Activated CD8-positive, alpha-beta T cell treated with anti-CD3 and anti-CD28 coated beads for 36 hours (primary cell): ENCODE results near the gene CCT5. TPM values are rescaled to one million over a fixed set of nuclear protein-coding genes. Genes with fewer than 3 reads are reported as not detected.

Experiments
- ATAC-seq: fragments of 200-7000 bp; cut with Tn5 transposase; one replicate; pipeline ENCODE4 v1.10.0; 2021; ENCODE audit warnings: mild to moderate bottlenecking, moderate library complexity
- CTCF ChIA-PET: fragments of 350-600 bp; sonication (Branson Sonifier 250); formaldehyde crosslinking; loops from one replicate; lab custom pipeline; 2021; ENCODE audit warnings: antibody characterized with exemption; lab: Charles Lee
- POLR2A ChIA-PET: fragments of 350-600 bp; sonication (Branson Sonifier 250); formaldehyde crosslinking; loops from one replicate; lab custom pipeline; 2021; ENCODE audit warnings: antibody characterized with exemption; lab: Charles Lee
- DNase-seq: peaks from one replicate; pipeline ENCODE4 v3.0.0-alpha.2; 2020
- H3K27ac Mint-ChIP-seq: one replicate; pipeline ENCODE4 v1.8.0; 2021; ENCODE audit warnings: mild to moderate bottlenecking, mixed read lengths
- H3K27me3 Mint-ChIP-seq: one replicate; pipeline ENCODE4 v1.8.0; 2021; ENCODE audit warnings: mixed read lengths
- H3K36me3 Mint-ChIP-seq: one replicate; pipeline ENCODE4 v1.8.0; 2021; ENCODE audit warnings: low read depth, mixed read lengths
- H3K4me1 Mint-ChIP-seq: one replicate; pipeline ENCODE4 v1.8.0; 2021; ENCODE audit warnings: low read depth, mixed read lengths
- H3K4me3 Mint-ChIP-seq: one replicate; pipeline ENCODE4 v1.8.0; 2021; ENCODE audit warnings: mild to moderate bottlenecking, moderate library complexity, mixed read lengths
- H3K9me3 Mint-ChIP-seq: one replicate; pipeline ENCODE4 v1.8.0; 2021; ENCODE audit warnings: mixed read lengths
- intact Hi-C: fragments of 100-400 bp; cut with micrococcal nuclease; formaldehyde crosslinking; loops from one replicate; pipeline ENCODE4 v1.10.0; 2022
- total RNA-seq, 2 experiments: library from RNA; stranded (reverse); gene quantifications; one replicate each; pipeline ENCODE4 v1.2.3, GENCODE V29; 2021
- TF ChIP-seq, protein P1 (sequence below): fragments of 200-600 bp; IDR thresholded peaks from one replicate; pipeline ENCODE4 v1.8.0; 2022; ENCODE audit warnings: antibody characterized with exemption, mild to moderate bottlenecking

CCT5 gene
- total RNA-seq: 100 to 1,000 TPM; 461 to 481 TPM

DNA sequence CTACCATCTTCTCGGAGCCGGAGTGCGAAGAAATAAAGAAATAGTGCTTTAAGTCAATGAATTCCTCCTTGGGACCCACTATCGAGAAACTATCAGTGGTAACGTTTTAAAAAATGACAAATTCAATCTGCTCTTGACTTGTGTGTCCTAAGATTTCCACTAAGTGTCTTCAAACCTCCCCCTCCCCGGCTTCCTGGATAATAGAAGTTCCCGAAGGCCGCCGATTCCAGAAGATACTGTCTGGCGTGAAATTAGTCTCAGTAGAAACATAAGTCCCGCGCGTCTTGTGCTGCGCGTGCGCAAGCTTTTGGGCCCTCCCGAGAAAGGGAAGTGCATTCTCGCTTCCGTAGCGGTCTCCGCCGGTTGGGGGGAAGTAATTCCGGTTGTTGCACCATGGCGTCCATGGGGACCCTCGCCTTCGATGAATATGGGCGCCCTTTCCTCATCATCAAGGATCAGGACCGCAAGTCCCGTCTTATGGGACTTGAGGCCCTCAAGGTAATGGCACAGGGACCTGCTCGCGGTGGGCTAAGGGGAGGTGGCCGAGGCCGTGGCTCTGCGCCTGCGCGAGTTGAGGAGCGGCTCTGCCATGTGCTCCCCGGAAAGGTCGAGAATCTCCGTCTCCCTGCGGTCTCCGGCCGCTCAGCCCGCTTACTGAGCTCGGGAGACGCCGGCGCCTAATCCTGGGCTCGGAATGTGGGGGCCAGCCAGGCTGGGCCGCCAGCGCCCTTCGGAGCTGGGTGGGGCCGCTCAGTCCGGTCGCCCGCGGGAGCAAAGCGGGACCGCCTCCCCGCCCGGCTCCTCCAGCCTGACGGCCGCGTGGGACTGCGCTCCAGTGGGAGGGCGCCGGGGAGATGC lies at the start of gene CCT5:
TSS of gene CCT5 (plus strand) at position 333 of the 858 bp plus-strand sequence. CDS start at position 394, 61 bp downstream.
- H3K27ac Mint-ChIP-seq: peak within 1 kb of the TSS; percentile 99
- TF ChIP-seq, protein P1, sequence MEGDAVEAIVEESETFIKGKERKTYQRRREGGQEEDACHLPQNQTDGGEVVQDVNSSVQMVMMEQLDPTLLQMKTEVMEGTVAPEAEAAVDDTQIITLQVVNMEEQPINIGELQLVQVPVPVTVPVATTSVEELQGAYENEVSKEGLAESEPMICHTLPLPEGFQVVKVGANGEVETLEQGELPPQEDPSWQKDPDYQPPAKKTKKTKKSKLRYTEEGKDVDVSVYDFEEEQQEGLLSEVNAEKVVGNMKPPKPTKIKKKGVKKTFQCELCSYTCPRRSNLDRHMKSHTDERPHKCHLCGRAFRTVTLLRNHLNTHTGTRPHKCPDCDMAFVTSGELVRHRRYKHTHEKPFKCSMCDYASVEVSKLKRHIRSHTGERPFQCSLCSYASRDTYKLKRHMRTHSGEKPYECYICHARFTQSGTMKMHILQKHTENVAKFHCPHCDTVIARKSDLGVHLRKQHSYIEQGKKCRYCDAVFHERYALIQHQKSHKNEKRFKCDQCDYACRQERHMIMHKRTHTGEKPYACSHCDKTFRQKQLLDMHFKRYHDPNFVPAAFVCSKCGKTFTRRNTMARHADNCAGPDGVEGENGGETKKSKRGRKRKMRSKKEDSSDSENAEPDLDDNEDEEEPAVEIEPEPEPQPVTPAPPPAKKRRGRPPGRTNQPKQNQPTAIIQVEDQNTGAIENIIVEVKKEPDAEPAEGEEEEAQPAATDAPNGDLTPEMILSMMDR: no peak
- no peaks in the 10 kb centered on the region for H3K9me3 Mint-ChIP-seq
- CTCF ChIA-PET: interaction anchor here (1.1 to 1.6 kb wide), 2 partner anchors 104 to 114 kb away, joined by 3 to 5 read pairs; partner anchors contain the start of gene MARCHF6
- H3K4me1 Mint-ChIP-seq: peaks cover 42% of the 10 kb centered on the region
- H3K4me3 Mint-ChIP-seq: peak within 1 kb of the TSS; percentile 84
- no peaks in the 10 kb centered on the region for H3K27me3 Mint-ChIP-seq
- ATAC-seq (peak; percentile 84), DNase-seq (peak; percentile 92)
- intact Hi-C loops: loop anchor here (5.0 kb wide), 1 partner anchor 102 kb away; the partner anchor contains the start of gene MARCHF6
- H3K36me3 Mint-ChIP-seq: peaks cover 35% of the 10 kb centered on the region
- POLR2A ChIA-PET: interaction anchor here (0.6 to 3.4 kb wide), 14 partner anchors 9 to 352 kb away, joined by 3 to 26 read pairs (median 3); partner anchors contain the start of gene MARCHF6

DNA sequence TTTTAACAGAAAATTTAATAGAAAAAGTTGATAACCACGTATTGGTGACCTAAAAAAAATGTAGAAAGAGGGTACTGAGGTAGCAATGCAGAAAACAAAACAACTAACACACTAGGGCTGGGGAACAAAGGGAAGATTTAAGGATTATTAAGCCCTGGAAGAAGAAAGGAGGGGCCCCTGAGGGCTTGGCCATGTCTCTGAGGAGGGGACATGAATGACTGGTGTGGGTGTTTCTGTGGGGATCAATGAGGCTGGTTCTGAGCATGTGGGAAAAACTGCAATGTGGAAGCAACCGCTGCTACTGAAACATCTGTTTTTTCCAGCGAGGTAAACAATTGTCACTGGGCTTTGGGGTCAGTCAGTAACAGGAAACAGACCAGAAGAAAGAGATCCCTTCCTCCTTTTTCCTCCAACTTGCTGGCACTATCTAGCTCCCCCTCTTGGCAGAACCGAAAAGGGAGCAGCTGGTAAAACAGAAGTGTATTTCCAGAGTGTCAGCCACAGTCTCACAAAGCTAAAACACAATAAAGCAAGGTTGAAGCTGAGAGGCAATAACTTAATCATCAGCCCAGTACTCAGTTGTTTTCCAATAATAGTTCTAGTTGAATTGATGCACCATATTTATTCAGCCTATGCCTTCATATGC lies 48.7 kb upstream of the CCT5 start:
- Mint-ChIP-seq H3K36me3 (peaks cover 3% of the 10 kb centered on the region), H3K27me3 (no peaks in the 10 kb centered on the region), H3K4me1 (no peaks in the 10 kb centered on the region), H3K27ac (no peak overlapping the region), H3K9me3 (peaks cover 12% of the 10 kb centered on the region), H3K4me3 (no peak overlapping the region)
- ChIA-PET CTCF (no interaction called here), POLR2A (no interaction called here)
- intact Hi-C loops: no loop called here
- no peak for DNase-seq
- TF ChIP-seq, protein P1: peak; percentile 25
- no peak for ATAC-seq

DNA sequence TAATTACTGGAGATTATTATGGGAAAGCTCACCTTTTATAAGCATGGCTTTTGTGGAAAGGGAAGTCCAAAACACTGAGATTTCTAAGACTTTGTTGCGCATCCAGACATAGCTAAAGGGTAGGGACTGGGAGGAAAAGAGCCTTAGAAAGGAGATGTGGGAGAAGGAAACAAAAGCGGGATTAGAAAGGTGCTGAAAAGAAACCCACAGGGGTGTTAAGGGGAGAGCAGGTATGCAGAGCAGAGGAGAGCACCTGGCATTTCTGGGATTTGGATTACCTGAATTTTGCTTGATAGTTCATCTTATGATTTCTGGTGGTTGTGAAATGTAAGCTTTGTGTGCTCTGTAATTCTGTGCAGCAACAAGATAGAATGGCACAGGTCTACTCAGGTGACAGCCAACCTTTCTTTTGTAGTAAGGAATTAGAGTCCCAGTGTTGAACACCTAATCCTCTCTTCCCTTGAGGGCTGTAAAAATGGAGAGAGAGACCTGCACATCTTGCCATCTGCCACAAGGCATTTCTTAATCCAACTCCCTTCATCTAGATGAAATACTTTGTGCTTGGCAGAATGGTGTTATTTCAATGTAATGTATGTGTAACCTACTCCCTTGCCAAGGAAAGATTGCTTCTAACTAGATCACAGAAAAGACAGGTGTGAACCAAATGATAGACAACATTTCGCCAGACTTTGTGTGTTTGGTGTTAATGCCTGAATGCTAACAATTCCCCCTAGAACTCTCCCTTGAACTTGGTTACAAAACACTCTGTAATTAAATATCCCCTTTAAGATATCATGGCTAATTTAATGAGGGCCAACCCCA lies 47.8 kb upstream of the CCT5 start:
- TF ChIP-seq, protein P1: no peak
- intact Hi-C loops: no loop called here
- Mint-ChIP-seq H3K9me3 (peaks cover 12% of the 10 kb centered on the region), H3K4me3 (no peak overlapping the region), H3K27me3 (no peaks in the 10 kb centered on the region), H3K27ac (no peak overlapping the region), H3K4me1 (no peaks in the 10 kb centered on the region), H3K36me3 (peaks cover 3% of the 10 kb centered on the region)
- CTCF ChIA-PET: no interaction called here
- ATAC-seq: no peak
- DNase-seq: no peak
- POLR2A ChIA-PET: no interaction called here

DNA sequence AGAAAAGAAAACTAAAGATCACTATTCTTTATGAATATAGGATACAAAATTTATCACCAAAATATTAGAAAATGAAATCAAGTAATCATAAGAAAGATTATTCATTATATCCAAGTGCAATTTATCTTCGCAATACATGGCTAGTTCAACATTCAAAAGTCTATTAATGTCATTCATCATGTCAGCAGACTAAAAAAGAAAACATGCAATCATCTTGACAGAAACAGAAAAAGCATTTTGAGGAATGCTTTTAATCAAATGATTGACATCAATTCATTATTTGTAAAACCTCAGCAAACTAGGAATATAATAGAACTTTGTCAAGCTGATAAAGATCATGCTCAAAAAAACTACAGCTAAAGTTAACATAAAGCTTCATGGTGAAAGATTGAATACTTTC lies 41.1 kb upstream of the CCT5 start:
- no peak overlapping the region for H3K27ac Mint-ChIP-seq
- no peak for DNase-seq
- intact Hi-C loops: no loop called here
- H3K27me3 Mint-ChIP-seq: no peaks in the 10 kb centered on the region
- H3K9me3 Mint-ChIP-seq: no peaks in the 10 kb centered on the region
- no peak overlapping the region for H3K4me3 Mint-ChIP-seq
- ChIA-PET POLR2A (interaction anchor here (1.0 kb wide), 1 partner anchor 9 kb away, joined by 3 read pairs; no protein-coding TSS in a partner anchor), CTCF (no interaction called here)
- no peaks in the 10 kb centered on the region for H3K36me3 Mint-ChIP-seq
- TF ChIP-seq, protein P1: no peak
- no peak for ATAC-seq
- no peaks in the 10 kb centered on the region for H3K4me1 Mint-ChIP-seq
